Gastrocnemius medialis (tissue), 4 donors: ENCODE measurements around the gene IFNGR2. TPM values are rescaled to one million over a fixed set of nuclear protein-coding genes. Genes with fewer than 3 reads are reported as not detected.

Source experiments
- ATAC-seq, 2 donors: fragments of 150-250 bp; one replicate each; pipeline ENCODE4 v1.9.1; 2016
- DNase-seq, 2 donors: peaks; one replicate each; pipeline ENCODE4 v3.0.0-alpha.2; 2019
- H3K27ac ChIP-seq, 4 donors: fragments of 200-600 bp; sonication (generic); 1 replicate in 1 of 4; 2 replicates in 3 of 4; pipeline ENCODE4 v1.5.1; 2016 to 2018; ENCODE audit warnings: mild to moderate bottlenecking in 2 of 4, moderate library complexity in 1 of 4
- H3K27me3 ChIP-seq, 3 donors: fragments of 200-600 bp; sonication (generic) in 2 of 3; 1 replicate in 1 of 3; 2 replicates in 2 of 3; pipeline versions ENCODE4 v1.5.1 to v1.6.0; 2016 to 2019; ENCODE audit warnings: mild to moderate bottlenecking in 1 of 3, moderate library complexity in 1 of 3
- H3K36me3 ChIP-seq, 2 donors: fragments of 200-600 bp; sonication (generic) in 1 of 2; one replicate each; pipeline ENCODE4 v1.5.1; 2017 to 2018
- H3K4me1 ChIP-seq, 2 donors: fragments of 200-600 bp; sonication (generic) in 1 of 2; one replicate each; pipeline ENCODE4 v1.5.1; 2016 to 2017; ENCODE audit warnings: mild to moderate bottlenecking in 2 of 2
- H3K4me3 ChIP-seq, 4 donors: fragments of 200-600 bp; sonication (generic) in 3 of 4; 1 replicate in 1 of 4; 2 replicates in 3 of 4; pipeline ENCODE4 v1.5.1; 2016 to 2019; ENCODE audit warnings: mild to moderate bottlenecking in 2 of 4
- H3K9me3 ChIP-seq, 3 donors: fragments of 200-600 bp; sonication (generic) in 2 of 3; 1 replicate in 1 of 3; 2 replicates in 2 of 3; pipeline ENCODE4 v1.5.1; 2016 to 2019
- CTCF ChIP-seq, 5 experiments: fragments of 450-650 bp in 3 of 5; fragments of 200-600 bp in 2 of 5; sonication (generic) in 2 of 5; IDR thresholded peaks in 4 of 5; conservative IDR thresholded peaks in 1 of 5; 1 replicate in 4 of 5; 2 replicates in 1 of 5; pipeline ENCODE4 v1.5.1; 2016 to 2019; ENCODE audit warnings: antibody characterized with exemption in 5 of 5, mild to moderate bottlenecking in 3 of 5, moderate library complexity in 3 of 5
- POLR2A ChIP-seq, 2 donors: fragments of 450-650 bp; IDR thresholded peaks; one replicate each; pipeline ENCODE4 v1.6.1; 2017; ENCODE audit warnings: antibody characterized with exemption in 2 of 2, mild to moderate bottlenecking in 2 of 2, moderate library complexity in 2 of 2
- in situ Hi-C, 4 donors: fragments of 200-750 bp; cut with MboI; loops; one replicate each; pipeline versions ENCODE4 v1.15.0 to v1.8.0; 2017; ENCODE audit warnings: low sequenced_read_pairs in 4 of 4
- intact Hi-C: fragments of 100-400 bp; cut with DNase I; formaldehyde crosslinking; loops from one replicate; pipeline ENCODE4 v1.15.1; 2023; ENCODE audit warnings: low total_unique reads
- total RNA-seq, 4 donors: library from RNA; depleted of rRNA; stranded (reverse); fragments of >200 nt; gene quantifications; one replicate each; pipeline versions ENCODE4 v1.1.0 to v1.2.3, GENCODE V29; 2016

The IFNGR2 gene
- total RNA-seq, 4 donors from 2014 or later, result 13.9 to 27.6 (median 24.2) TPM

- Histone ChIP-seq H3K36me3 (peaks cover 0 to 69% of the 10 kb centered on the region in 2 donors), H3K4me3 (no peak overlapping the region), H3K4me1 (peaks cover 14 to 16% of the 10 kb centered on the region in 2 donors), H3K27me3 (no peaks in the 10 kb centered on the region), H3K27ac (peak overlapping the region; percentile 70 to 90 (median 86)), H3K9me3 (no peaks in the 10 kb centered on the region)
- DNase-seq, result peak in 1 of 2 donors; percentile 45
- TF ChIP-seq POLR2A (IDR thresholded peaks at IDR 0.05), result no peak
- TF ChIP-seq CTCF (IDR thresholded peaks at IDR 0.05 in 4 of 5, conservative IDR thresholded peaks at IDR 0.05 in 1 of 5), result no peak
- intact Hi-C loops (loop anchor here (10.0 kb wide), 1 partner anchor 50 kb away; no protein-coding TSS in a partner anchor), in situ Hi-C loops (loop anchor here in 2 of 4 donors (25.0 kb wide), 2 partner anchors 98 to 498 kb away; no protein-coding TSS in a partner anchor)
- peak; percentile 99 to 100 for ATAC-seq
Measured at GRCh38 chr21:33434770-33435360, 31.7 kb downstream of the IFNGR2 start.

GRCh38 chr21:33437140-33437539, 33.9 kb downstream of the IFNGR2 start:
- Histone ChIP-seq H3K36me3 (peaks cover 0 to 47% of the 10 kb centered on the region in 2 donors), H3K27ac (peak overlapping the region in 2 of 4 donors; percentile 26 to 90), H3K4me3 (no peak overlapping the region), H3K27me3 (no peaks in the 10 kb centered on the region), H3K4me1 (peaks cover 16 to 17% of the 10 kb centered on the region in 2 donors), H3K9me3 (no peaks in the 10 kb centered on the region)
- no peak for ATAC-seq
- intact Hi-C loops (loop anchor here (10.0 kb wide), 1 partner anchor 52 kb away; no protein-coding TSS in a partner anchor), in situ Hi-C loops (loop anchor here in 2 of 4 donors (25.0 kb wide), 2 partner anchors 100 to 500 kb away; no protein-coding TSS in a partner anchor)
- TF ChIP-seq CTCF (IDR thresholded peaks at IDR 0.05 in 4 of 5, conservative IDR thresholded peaks at IDR 0.05 in 1 of 5) (no peak), POLR2A (IDR thresholded peaks at IDR 0.05) (no peak)
- DNase-seq, result no peak

- intact Hi-C loops, result loop anchor here (5.0 kb wide), 1 partner anchor 39 kb away; the partner anchor contains the start of gene IFNGR2
- DNase-seq, result peak in 1 of 2 donors; percentile 41
- Histone ChIP-seq H3K9me3 (no peaks in the 10 kb centered on the region), H3K36me3 (peaks cover 0 to 21% of the 10 kb centered on the region in 2 donors), H3K27me3 (no peaks in the 10 kb centered on the region), H3K27ac (peak overlapping the region in 2 of 4 donors; percentile 29 to 34), H3K4me3 (no peak overlapping the region), H3K4me1 (peaks cover 0 to 3% of the 10 kb centered on the region in 2 donors)
- TF ChIP-seq POLR2A (IDR thresholded peaks at IDR 0.05) (no peak), CTCF (IDR thresholded peaks at IDR 0.05 in 4 of 5, conservative IDR thresholded peaks at IDR 0.05 in 1 of 5) (no peak)
- in situ Hi-C loops, result loop anchor here in 3 of 4 donors (5.0 to 25.0 kb wide), 5 partner anchors 77 to 504 kb away; no protein-coding TSS in a partner anchor
- peak in 1 of 2 donors; percentile 34 for ATAC-seq
Measured at GRCh38 chr21:33441489-33442477, 38.6 kb downstream of the IFNGR2 start.

GRCh38 chr21:33443194-33443593, 40.0 kb downstream of the IFNGR2 start:
- peaks cover 0 to 8% of the 10 kb centered on the region in 2 donors for H3K36me3 ChIP-seq
- in situ Hi-C loops (loop anchor here in 3 of 4 donors (5.0 to 25.0 kb wide), 5 partner anchors 78 to 506 kb away; no protein-coding TSS in a partner anchor), intact Hi-C loops (loop anchor here (5.0 kb wide), 1 partner anchor 41 kb away; the partner anchor contains the start of gene IFNGR2)
- H3K4me3 ChIP-seq, result no peak overlapping the region
- H3K27ac ChIP-seq, result peak overlapping the region in 2 of 4 donors; percentile 29 to 34
- peaks cover 0 to 3% of the 10 kb centered on the region in 2 donors for H3K4me1 ChIP-seq
- DNase-seq (no peak), ATAC-seq (peak in 1 of 2 donors; percentile 22)
- no peaks in the 10 kb centered on the region for H3K9me3 ChIP-seq
- H3K27me3 ChIP-seq, result no peaks in the 10 kb centered on the region
- TF ChIP-seq POLR2A (IDR thresholded peaks at IDR 0.05), result no peak
- TF ChIP-seq CTCF (IDR thresholded peaks at IDR 0.05 in 4 of 5, conservative IDR thresholded peaks at IDR 0.05 in 1 of 5), result no peak
